Stimulated activated naive B cell treated with anti-CD40 and anti-IgM and Interleukin-4, amounts not matched to agents 10 μg/mL and 1 μg/mL and 100 μg/mL, for 72 hours (primary cell): Measurements from ENCODE around the gene WNT9A.

Source experiments
- ATAC-seq, 2 donors: fragments of 150-1000 bp; cut with Tn5 transposase; replicated peaks; 2 replicates each; pipeline ENCODE4 v1.10.0; 2021; ENCODE audit warnings: moderate library complexity in 1 of 2
- DNase-seq: peaks from one replicate; pipeline ENCODE4 v3.0.0; 2021
- H3K27ac Mint-ChIP-seq: one replicate; pipeline ENCODE4 v1.8.0; 2022; ENCODE audit warnings: mild to moderate bottlenecking, mixed read lengths
- H3K27me3 Mint-ChIP-seq, 2 donors: one replicate each; pipeline ENCODE4 v1.8.0; 2022; ENCODE audit warnings: mixed read lengths in 2 of 2
- H3K36me3 Mint-ChIP-seq, 2 donors: one replicate each; pipeline ENCODE4 v1.8.0; 2022; ENCODE audit warnings: mixed read lengths in 2 of 2, mild to moderate bottlenecking in 1 of 2
- H3K4me1 Mint-ChIP-seq, 2 donors: one replicate each; pipeline ENCODE4 v1.8.0; 2022; ENCODE audit warnings: mixed read lengths in 2 of 2, mild to moderate bottlenecking in 1 of 2
- H3K4me3 Mint-ChIP-seq, 2 donors: one replicate each; pipeline ENCODE4 v1.8.0; 2022; ENCODE audit warnings: mild to moderate bottlenecking in 2 of 2, mixed read lengths in 2 of 2, moderate library complexity in 1 of 2
- H3K9me3 Mint-ChIP-seq, 2 donors: one replicate each; pipeline ENCODE4 v1.8.0; 2022; ENCODE audit warnings: mixed read lengths in 2 of 2, mild to moderate bottlenecking in 1 of 2

The WNT9A gene

GRCh38 chr1:227939791-227940771, 7.7 kb downstream of the WNT9A start:
- H3K4me3 Mint-ChIP-seq: no peak overlapping the region
- DNase-seq (no peak), ATAC-seq (no peak)
- H3K36me3 Mint-ChIP-seq: no peaks in the 10 kb centered on the region
- peaks cover 22 to 27% of the 10 kb centered on the region in 2 donors for H3K27me3 Mint-ChIP-seq
- peaks cover 0 to 2% of the 10 kb centered on the region in 2 donors for H3K9me3 Mint-ChIP-seq
- no peak overlapping the region for H3K27ac Mint-ChIP-seq
- peaks cover 0 to 7% of the 10 kb centered on the region in 2 donors for H3K4me1 Mint-ChIP-seq

DNA sequence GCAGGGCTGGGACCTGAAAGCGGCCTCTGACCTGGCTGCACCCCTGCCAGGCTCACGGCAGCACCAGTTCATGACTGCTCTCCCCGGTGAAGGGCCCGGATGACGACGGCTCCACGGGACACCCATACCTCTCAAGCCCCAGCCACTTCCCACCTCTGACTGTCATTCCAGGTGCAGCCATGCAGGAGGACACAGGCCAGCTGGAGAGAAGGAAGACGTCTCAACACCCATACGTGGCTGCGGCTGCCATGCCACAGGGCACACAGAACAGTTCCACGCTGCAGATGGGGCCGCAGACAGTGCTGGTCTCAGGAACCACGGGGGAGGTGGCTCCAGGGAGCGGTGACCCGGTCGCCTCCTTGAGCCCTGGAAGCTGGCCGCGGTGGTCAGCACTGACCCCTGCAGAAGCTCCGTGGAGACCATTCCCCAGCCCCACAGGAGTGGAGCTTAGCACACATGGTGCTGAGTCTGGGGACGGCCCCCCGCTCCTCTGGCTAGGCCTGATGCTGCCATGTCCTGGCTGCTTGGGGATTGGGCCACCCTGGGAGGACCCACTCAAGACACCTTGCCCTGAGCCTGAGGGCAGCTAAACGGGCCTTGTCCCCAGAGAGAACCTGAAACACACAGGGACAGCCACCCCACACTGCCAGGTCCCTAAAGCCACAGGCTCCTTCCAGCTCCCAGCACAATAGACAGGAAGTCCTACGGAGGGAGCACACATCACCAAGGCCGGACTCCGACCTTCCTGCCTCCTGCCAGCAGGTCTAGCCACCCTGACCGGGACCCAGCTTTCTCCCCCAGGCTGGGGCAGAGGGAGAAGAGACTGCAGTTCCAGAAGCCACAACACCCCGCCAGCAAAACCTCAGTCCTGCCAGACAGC, 8.6 kb downstream of the WNT9A start:
- no peak overlapping the region for H3K27ac Mint-ChIP-seq
- peaks cover 19 to 27% of the 10 kb centered on the region in 2 donors for H3K27me3 Mint-ChIP-seq
- no peak overlapping the region for H3K4me3 Mint-ChIP-seq
- DNase-seq (no peak), ATAC-seq (no peak)
- no peaks in the 10 kb centered on the region for H3K36me3 Mint-ChIP-seq
- H3K9me3 Mint-ChIP-seq: peaks cover 0 to 7% of the 10 kb centered on the region in 2 donors
- peaks cover 2 to 7% of the 10 kb centered on the region in 2 donors for H3K4me1 Mint-ChIP-seq

GRCh38 chr1:227938276-227938675, 9.5 kb downstream of the WNT9A start:
- no peak overlapping the region for H3K4me3 Mint-ChIP-seq
- peaks cover 0 to 7% of the 10 kb centered on the region in 2 donors for H3K9me3 Mint-ChIP-seq
- H3K27ac Mint-ChIP-seq: no peak overlapping the region
- H3K36me3 Mint-ChIP-seq: no peaks in the 10 kb centered on the region
- no peak for ATAC-seq
- no peak for DNase-seq
- H3K27me3 Mint-ChIP-seq: peaks cover 15 to 23% of the 10 kb centered on the region in 2 donors
- H3K4me1 Mint-ChIP-seq: peaks cover 2 to 7% of the 10 kb centered on the region in 2 donors

- no peak overlapping the region for H3K4me3 Mint-ChIP-seq
- peaks cover 2 to 7% of the 10 kb centered on the region in 2 donors for H3K4me1 Mint-ChIP-seq
- peaks cover 12 to 19% of the 10 kb centered on the region in 2 donors for H3K27me3 Mint-ChIP-seq
- H3K27ac Mint-ChIP-seq: no peak overlapping the region
- DNase-seq (no peak), ATAC-seq (no peak)
- no peaks in the 10 kb centered on the region for H3K36me3 Mint-ChIP-seq
- peaks cover 0 to 7% of the 10 kb centered on the region in 2 donors for H3K9me3 Mint-ChIP-seq
Observed at GRCh38 chr1:227937838-227938145, 9.9 kb downstream of the WNT9A start.

DNA sequence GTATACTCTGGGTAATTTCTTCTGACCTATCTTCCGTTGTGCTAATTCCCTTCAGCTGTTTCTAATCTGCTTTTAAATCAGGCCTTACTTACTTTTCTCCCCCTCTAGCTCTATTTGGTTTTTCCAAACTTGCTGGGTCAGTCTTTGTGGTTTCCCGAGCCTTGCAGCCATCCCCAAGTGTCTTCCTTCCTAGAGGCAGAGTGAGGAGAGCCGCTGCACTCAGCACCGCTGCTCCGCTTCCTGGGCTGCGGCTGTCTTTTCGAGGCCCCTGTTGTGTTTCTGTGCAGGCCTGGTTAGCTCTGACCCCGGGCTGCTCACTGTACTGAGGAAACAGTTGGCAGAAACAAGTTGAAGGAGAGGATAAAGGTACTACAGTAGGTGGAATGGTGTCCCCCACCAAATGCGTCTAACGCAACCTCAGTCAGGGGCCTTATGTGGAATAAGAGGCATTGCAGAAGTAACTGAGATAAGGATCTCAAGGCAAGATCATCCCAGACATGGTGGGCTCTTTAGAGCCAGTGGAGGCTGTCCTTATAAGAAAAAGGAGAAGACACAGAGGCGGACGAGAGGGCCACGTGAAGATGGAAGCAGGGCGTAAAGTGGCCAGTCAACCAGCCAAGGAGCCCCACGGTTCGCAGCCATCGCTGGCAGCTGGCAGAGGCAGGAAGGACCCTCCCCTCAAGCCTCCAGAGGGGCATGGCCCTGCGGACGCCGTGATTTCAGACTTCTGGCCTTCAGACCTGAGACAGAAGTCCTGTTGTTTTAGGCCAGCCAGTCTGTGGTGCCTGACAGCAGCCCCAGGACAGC, 10.5 kb downstream of the WNT9A start:
- Mint-ChIP-seq H3K4me1 (peaks cover 2 to 7% of the 10 kb centered on the region in 2 donors), H3K9me3 (peaks cover 0 to 7% of the 10 kb centered on the region in 2 donors), H3K4me3 (no peak overlapping the region), H3K27ac (no peak overlapping the region), H3K27me3 (peaks cover 7 to 15% of the 10 kb centered on the region in 2 donors), H3K36me3 (no peaks in the 10 kb centered on the region)
- no peak for ATAC-seq
- DNase-seq: no peak

GRCh38 chr1:227935826-227936225, 11.9 kb downstream of the WNT9A start:
- no peak overlapping the region for H3K27ac Mint-ChIP-seq
- ATAC-seq (no peak), DNase-seq (no peak)
- peaks cover 2 to 7% of the 10 kb centered on the region in 2 donors for H3K4me1 Mint-ChIP-seq
- H3K9me3 Mint-ChIP-seq: peaks cover 0 to 7% of the 10 kb centered on the region in 2 donors
- H3K27me3 Mint-ChIP-seq: peaks cover 7 to 11% of the 10 kb centered on the region in 2 donors
- no peak overlapping the region for H3K4me3 Mint-ChIP-seq
- H3K36me3 Mint-ChIP-seq: no peaks in the 10 kb centered on the region

DNA sequence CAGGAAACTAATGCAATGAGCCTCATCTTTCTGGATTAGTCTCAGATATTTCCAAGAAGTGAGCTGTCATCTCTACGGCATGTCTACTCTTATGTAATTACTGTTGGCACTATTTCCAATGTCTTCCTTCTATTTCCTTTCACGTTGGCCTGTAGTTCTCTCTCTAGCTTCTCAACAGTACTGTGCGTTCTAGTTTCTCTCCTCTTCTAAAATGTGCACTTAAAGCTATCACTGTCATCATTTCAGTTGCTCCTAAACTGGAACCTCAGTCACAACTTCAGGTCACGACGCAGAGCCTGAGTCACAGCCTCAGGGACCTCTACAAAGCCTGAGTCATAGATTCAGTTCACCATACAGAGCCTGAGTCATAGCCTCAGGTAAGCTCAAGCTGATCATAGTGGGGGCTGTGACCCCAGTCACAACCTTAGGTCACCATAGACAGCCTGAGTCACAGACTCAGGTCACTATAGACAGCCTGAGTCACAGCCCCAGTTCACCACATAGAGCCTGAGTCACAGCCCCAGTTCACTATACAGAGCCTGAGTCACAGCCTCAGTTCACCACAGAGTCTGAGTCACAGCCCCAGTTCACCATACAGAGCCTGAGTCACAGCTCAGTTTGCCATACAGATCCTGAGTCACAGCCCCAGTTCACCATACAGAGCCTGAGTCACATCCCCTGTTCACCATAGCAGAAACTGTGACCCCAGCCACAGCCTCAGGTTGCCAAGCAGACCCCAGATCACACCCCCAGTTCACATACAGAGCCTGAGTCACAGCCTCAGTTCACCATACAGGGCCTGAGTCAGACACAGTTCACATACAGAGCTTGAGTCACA, 13.0 kb downstream of the WNT9A start:
- Mint-ChIP-seq H3K27me3 (peaks cover 7 to 11% of the 10 kb centered on the region in 2 donors), H3K27ac (no peak overlapping the region), H3K4me1 (peaks cover 2 to 7% of the 10 kb centered on the region in 2 donors), H3K9me3 (peaks cover 0 to 7% of the 10 kb centered on the region in 2 donors), H3K4me3 (no peak overlapping the region), H3K36me3 (no peaks in the 10 kb centered on the region)
- ATAC-seq: peak; percentile 78 to 91
- no peak for DNase-seq

DNA sequence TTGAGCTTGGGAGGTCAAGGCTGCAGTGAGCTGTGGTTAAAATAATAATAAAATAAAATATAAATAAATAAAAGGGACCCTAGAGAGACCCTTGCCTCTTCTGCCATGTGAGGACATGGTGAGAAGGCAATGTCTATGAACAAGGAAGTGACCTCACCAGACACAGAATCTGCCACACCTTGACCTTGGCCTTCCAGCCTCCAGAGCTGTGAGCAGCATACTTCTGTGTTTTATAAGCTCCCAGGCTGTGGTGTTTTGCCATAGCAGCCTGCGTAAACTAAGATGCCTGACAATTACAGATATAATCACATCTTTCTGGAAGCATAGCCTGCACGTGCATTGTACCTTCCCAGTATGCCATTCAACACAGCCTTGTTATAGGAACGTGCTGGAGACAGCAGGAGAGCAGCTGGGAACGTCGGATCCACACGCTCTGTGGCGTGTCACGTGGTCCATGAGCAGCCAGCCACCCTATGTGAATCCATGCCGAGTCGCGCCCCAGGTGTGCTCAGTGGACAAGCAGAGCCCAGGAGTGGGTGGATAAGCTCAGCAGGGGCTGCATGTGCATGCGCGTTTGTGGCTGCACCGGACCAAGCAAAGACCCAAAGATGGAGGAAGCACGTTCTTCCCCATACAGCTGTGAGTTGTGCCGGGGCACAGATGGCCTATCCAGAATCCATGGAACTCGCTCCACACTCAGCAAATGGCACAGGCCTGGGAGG, 17.8 kb downstream of the WNT9A start:
- no peak overlapping the region for H3K4me3 Mint-ChIP-seq
- DNase-seq (no peak), ATAC-seq (no peak)
- no peaks in the 10 kb centered on the region for H3K36me3 Mint-ChIP-seq
- H3K27ac Mint-ChIP-seq: no peak overlapping the region
- H3K27me3 Mint-ChIP-seq: peaks cover 0 to 3% of the 10 kb centered on the region in 2 donors
- H3K9me3 Mint-ChIP-seq: peaks cover 0 to 4% of the 10 kb centered on the region in 2 donors
- H3K4me1 Mint-ChIP-seq: peaks cover 0 to 2% of the 10 kb centered on the region in 2 donors

DNA sequence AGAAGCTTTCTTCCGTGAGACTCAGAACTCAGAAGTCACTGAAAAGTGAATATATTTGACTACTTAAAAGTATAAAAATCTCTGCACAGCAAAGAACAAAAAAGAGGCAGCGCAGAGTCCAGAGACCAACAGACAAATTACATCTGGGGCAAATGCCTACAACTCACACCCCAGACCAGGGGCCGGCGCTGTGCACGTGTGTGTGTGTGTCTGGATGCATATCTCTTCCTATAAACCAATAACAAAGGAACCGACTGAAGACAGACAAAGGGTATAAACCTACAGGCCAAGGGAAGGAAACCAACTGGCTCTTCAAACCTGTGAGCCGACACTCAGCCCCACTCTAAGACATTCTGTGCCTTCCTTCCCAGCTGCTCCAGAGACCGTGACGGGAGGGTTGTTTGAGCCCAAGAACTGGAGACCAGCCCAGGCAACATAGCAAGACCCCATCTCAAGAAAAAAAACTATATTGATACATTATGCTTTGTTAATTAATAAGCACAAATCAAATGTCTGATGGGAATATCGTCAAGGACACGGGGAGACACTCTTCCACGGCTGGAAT, 18.8 kb downstream of the WNT9A start:
- Mint-ChIP-seq H3K9me3 (no peaks in the 10 kb centered on the region), H3K4me3 (no peak overlapping the region), H3K27me3 (peaks cover 0 to 3% of the 10 kb centered on the region in 2 donors), H3K4me1 (no peaks in the 10 kb centered on the region), H3K27ac (no peak overlapping the region), H3K36me3 (no peaks in the 10 kb centered on the region)
- DNase-seq (no peak), ATAC-seq (no peak)

GRCh38 chr1:227927971-227928741, 19.6 kb downstream of the WNT9A start:
- Mint-ChIP-seq H3K9me3 (no peaks in the 10 kb centered on the region), H3K36me3 (no peaks in the 10 kb centered on the region), H3K4me3 (no peak overlapping the region)

DNA sequence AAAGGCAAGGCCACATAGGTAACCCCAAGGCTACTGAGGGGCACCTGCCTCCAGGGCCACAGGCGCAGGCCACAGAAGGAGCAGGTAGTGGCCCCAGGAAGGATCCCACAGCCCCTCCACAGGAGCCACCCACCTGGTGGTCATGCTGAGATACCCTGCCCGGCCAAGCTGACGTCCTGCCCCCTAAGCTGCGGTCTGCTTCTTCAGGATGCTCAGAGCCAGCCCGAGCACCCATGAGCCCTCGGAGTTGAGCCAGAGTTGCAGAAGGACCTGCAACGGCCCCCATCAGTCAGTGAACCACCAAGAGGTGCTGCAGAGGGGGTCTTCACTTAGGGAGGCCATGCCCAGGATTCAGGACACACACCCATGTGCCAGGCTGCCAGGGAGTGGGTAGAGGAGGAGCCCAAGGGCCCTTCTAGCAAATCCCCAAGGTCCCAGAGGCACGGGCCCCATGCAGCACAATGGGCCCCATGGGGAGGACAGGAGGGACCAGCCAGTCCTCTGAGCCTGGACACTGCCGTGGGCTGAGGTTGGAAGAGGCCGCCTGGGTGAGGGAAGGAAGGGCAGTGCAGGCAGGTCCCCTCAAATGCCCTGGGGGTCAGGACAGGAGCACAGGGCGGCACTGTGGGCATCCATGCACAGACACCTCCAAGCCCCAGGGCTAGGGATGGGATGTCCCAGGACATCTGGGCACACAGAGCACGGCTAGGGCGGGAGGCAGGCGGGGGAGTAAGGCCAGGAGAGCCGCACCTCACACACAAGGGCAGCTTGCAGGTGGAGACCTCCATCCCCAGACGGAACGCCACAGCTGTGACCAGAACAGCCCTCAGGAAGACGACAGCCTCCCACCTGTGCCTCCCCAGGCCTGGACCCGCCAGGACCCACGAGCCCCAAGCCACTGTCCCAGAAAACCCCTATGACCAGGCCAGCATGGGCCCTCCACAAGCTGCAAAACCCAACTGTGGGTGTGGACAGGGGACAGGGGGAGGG, 20.5 kb downstream of the WNT9A start:
- no peak for DNase-seq
- Mint-ChIP-seq H3K4me3 (no peak overlapping the region), H3K9me3 (no peaks in the 10 kb centered on the region), H3K27ac (no peak overlapping the region), H3K36me3 (no peaks in the 10 kb centered on the region), H3K4me1 (no peaks in the 10 kb centered on the region), H3K27me3 (peaks cover 0 to 3% of the 10 kb centered on the region in 2 donors)
- no peak for ATAC-seq

More at GRCh38 chr1:227927971-227928741, 19.6 kb downstream of the WNT9A start:
- ATAC-seq (no peak), DNase-seq (no peak)
- Mint-ChIP-seq H3K27ac (no peak overlapping the region), H3K27me3 (peaks cover 0 to 3% of the 10 kb centered on the region in 2 donors), H3K4me1 (no peaks in the 10 kb centered on the region)
